ENCODE data around the gene MGAM2. TPM values are rescaled to one million over a fixed set of nuclear protein-coding genes. Genes with fewer than 3 reads are reported as not detected.

MGAM2 gene
- total RNA-seq, 1 experiment from 2014 or later: not detected

DNA sequence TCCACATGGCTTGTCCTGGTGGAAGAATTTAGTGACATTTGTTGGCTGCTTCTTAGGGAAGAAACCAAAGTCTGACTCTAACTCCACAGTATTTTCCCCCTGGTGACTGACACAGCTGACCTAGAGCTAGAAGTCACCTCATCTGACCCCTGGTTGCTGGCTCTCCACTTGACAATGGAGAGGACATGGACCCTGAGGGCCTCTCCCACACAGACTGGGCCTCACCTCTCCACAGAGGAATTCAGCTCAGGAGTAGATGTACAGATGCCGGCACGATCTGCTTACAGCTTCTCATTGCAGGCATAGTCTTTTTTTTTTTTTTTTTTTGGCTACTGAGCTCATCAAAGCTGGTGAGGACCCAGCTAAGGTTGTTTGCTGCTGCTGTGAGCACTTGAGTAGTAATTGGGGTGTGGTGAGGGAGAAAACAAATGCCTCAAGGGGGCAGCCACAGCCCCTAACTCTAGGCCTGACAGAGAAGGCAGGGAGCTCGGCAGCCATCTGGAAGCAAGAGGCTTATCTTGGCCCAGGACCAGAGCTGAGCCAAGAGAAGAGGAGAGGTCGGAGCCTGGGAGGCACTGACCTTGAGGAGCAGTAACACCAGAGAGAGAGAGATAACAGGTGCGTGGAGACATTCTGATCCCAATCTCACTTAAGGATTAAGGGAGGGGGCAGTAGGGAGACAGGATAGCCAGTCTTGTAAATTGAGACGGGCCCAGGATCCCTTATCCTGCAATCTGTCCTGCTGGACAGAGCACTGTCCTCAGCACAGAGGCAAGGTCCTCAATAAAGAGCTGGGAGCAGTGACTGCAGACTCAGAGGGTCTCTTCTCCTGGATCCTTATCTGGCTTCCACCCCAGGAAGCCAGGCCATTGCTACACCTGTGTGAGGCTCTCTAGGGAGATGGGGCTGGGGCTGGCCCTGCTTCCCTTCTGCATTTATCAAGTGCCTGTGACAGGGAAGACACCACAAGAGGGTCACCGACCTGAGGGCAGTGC lies 136.9 kb downstream of the MGAM2 start:
- no peak for DNase-seq (ENCODE audit: low spot score)
- in situ Hi-C loops (cut with HindIII; ENCODE audit: low sequenced_read_pairs): no loop called here

GRCh38 chr7:142249918-142250317 lies 138.4 kb downstream of the MGAM2 start:
- in situ Hi-C loops (cut with HindIII; ENCODE audit: low sequenced_read_pairs): no loop called here
- no peak for DNase-seq (ENCODE audit: low spot score)

DNA sequence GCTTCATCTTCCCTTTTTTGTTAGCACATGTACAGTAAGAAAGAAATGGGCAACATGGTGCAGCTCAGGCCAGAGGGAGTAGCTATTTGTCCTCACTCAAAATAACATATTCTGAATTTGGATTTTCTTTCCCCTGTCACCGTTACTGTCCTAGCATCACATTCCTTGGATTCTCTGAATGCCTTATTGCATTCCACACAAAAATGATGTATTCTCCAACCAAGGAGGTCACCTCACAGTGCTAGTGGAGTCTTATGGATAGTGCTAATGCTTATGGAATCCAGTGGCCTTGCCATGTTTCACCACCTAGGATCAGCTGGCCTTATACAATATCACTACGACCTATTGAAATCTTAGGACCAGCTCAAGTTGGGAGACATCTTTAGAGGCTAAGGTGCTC lies 139.2 kb downstream of the MGAM2 start:
- in situ Hi-C loops (cut with HindIII; ENCODE audit: low sequenced_read_pairs): no loop called here
- no peak for DNase-seq (ENCODE audit: low spot score)

DNA sequence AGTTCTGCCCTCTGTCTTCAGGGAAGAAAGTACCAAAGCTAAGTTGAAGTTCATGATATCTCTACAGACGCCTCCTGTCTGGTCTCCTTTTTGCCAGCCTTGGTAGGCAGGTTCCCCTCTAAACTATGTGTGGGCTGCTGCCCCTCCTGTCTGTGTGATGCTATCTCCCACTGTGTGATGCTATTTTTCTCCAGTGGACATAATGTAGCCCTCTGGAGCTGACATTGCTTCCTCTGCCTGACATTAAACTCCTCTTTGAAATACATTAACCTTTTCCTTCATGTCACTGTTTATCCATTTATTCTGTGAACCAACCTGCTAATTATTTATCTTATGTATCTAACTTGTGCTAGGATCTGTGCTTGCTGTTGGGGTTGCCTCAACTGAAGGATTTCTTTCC lies 146.4 kb downstream of the MGAM2 start, which contains the start of gene PRSS58:
PRSS58 (minus strand) TSS at position 101 of the 400 bp plus-strand sequence. CDS start 351 bp downstream, outside the sequence.
- no peak for DNase-seq (ENCODE audit: low spot score)
- in situ Hi-C loops (cut with HindIII; ENCODE audit: low sequenced_read_pairs): no loop called here

DNA sequence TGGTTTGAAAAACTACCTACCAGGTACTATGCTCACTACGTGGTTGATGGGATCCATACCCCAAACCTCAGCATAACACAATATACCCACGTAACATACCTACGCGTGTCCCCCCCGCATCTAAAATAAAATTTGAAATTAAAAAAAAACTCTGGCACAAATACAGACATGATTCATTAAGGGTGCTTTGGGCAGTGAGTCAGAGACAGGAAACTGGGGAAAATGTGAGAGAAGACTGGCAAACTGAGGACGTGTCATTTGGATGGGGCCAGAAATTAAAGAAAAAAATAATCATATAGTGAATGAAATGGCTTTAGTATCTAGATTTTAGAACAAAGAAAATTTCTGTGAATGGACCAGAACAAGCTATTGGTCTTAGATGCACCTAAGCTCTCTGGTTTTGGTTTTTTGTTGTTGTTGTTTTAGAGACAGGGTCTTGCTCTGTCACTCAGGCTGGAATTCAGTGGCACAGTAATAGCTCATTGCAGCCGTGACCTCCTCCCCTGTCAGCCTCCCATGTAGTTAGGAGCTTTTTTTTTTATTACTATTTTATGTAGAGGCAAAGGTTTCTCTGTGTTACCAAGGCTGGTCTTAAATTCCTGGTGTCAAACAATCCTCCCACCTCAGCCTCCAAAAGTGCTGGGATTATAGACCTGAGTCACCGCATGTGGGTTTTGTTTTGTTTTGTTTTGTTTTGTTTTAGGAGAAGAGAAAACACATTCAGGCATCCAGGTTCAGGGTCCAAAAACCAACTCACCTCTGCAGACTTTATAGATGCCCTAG lies 152.3 kb downstream of the MGAM2 start:
- in situ Hi-C loops (cut with HindIII; ENCODE audit: low sequenced_read_pairs): no loop called here
- no peak for DNase-seq (ENCODE audit: low spot score)

Other genes with a start within 250 kb of the MGAM2 start
- not detected in 2 replicates for gene OR9A4, start 195.3 kb upstream of the MGAM2 start, total RNA-seq (2014; rRNA removed; shearing (Covaris generic))
- gene CLEC5A, start 164.7 kb upstream of the MGAM2 start, total RNA-seq (2014; rRNA removed; shearing (Covaris generic)): not detected in 2 replicates
- not detected in 2 replicates for gene TAS2R38, start 137.9 kb upstream of the MGAM2 start, total RNA-seq (2014; rRNA removed; shearing (Covaris generic))
- gene MGAM, start 115.8 kb upstream of the MGAM2 start, total RNA-seq (2014; rRNA removed; shearing (Covaris generic)): not detected in 2 replicates
- gene PRSS58, start 146.3 kb downstream of the MGAM2 start, total RNA-seq (2014; rRNA removed; shearing (Covaris generic)): not detected in 2 replicates

Measured in G401 (cell line).